Measurements from ENCODE around the gene CFAP161.
"Not testable (repeated sequence)": the region's sequence is repeated elsewhere in the genome, so short reads cannot be mapped to it uniquely, and the experiment has no call there.

CFAP161 gene

DNA sequence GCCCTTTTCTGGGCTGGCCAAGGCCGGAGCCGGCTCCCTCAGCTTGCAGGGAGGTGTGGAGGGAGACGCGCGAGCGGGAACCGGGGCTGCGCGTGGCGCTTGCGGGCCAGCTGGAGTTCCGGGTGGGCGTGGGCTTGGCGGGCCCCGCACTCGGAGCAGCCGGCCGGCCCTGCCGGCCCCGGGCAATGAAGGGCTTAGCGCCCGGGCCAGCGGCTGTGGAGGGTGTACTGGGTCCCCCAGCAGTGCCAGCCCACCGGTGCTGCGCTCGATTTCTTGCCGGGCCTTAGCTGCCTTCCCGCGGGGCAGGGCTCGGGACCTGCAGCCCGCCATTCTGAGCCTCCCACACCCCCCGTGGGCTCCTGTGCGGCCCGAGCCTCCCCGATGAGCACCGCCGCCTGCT is 24.5 kb downstream of the CFAP161 start:
- DNase-seq (ENCODE audit: low read depth): not testable (repeated sequence)

DNA sequence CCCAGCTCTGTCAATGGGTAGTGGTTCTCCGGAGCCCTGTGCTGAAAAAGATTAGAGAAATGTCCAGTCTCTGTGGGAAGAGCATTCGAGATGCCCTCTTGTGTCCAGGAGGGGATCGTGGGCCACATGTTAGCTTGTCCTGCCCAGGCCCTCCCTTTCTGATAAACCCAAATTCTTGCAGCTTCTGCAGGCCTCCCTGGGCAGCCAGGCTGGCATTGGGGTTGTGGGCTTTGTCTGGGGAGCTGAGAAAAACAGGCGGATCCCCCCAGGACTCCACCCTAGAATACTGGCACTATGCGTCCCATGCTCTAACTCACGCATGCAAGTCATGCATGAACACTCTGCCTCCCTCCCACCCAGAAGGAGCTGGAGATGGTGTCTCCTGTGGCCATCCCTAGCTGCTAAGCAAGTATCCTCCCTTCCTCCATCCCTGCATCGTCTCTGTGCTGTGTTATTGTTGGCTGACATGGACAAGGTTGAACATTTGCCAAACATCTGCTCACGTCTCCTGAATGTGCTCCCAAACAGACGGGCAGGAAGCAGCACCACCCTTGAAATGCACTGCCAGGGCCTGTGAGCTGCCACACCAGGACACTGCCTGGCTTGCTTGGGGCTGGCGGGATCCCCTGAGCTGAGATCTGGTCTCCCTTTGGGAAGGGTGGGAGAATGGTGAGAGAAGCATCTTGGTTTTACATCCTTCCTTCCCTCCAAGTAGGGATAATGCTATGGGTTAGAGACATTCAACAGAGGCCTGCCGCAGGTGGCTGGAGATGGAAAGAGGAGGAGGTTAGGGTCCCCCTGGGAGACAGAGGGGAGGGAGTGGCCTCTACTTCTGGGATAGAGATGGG is 26.5 kb downstream of the CFAP161 start:
- peak; percentile 94 for DNase-seq (ENCODE audit: low read depth)

GRCh38 chr15:81161160-81161673 is 27.1 kb downstream of the CFAP161 start:
- DNase-seq (ENCODE audit: low read depth): no peak

GRCh38 chr15:81161851-81162250 is 27.8 kb downstream of the CFAP161 start:
- no peak for DNase-seq (ENCODE audit: low read depth)

- DNase-seq (ENCODE audit: low read depth): peak; percentile 76
These were observed 30.1 kb downstream of the CFAP161 start for GRCh38 chr15:81163961-81164800.

DNA sequence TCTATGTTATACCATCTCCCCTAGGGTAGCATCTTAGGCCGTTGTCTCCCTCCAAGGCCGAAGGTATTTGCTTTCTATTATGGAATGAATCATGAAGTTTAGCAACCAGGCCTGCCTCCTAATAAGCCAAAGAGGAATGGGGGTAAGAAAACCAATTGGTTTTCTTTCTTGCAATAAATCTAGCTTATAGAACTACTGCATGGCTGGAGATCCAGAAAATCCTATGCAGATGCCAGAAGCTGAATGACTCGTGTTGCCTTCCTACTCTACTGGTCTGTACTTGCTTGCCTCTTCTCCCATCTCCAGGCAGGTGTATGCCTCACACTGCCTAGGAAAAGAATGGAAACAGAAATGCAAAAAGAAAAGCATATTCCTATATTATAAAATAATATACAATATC is 31.5 kb downstream of the CFAP161 start:
- no peak for DNase-seq (ENCODE audit: low read depth)

DNA sequence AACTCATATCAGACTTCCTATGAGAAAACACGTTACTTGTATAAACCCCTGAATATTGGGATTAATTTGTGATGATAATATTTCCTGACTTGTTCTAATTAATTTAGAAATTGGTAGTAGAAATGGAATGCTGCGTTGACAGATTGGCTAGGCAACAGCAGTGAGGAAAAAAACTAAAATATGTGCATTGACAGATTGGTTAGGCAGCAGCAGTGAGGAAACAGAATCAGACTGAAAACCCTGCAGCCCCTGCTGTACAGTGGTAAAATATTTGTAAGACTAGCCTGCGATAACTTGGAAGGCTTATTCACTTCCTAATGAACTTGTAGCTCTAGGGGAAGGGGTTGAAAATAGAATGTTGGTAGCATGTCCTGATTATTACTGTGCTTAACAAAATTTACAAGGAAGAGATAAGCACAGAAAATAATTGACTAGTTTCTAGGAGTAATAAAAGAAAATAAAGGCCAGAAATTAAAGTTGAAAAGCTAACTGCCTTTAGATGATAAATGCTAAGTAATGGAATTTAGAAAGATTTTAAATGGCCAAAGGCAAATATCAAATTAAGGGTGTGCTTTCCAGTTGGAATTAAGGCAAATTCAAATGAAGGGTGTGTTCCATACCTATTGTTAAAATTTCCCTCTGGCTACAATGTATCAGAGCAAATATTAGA is 32.7 kb downstream of the CFAP161 start:
- DNase-seq (ENCODE audit: low read depth): no peak

DNA sequence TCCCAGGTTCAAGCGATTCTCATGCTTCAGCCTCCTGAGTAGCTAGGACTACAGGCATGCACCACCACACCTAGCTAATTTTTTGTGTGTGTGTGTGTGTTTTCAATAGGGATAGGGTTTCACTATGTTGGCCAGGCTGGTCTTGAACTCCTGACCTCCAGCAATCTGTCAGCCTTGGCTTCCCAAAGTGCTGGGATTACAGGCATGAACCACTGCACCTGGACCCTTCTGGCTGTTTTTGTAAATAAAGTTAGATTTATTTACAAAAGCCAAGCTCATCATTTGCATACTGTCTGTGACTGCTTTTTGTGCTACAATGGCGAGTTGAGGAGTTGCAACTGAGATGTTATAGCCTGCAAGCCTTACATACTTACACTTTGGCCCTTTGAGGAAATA is 34.1 kb downstream of the CFAP161 start:
- no peak for DNase-seq (ENCODE audit: low read depth)

GRCh38 chr15:81168644-81169043 is 34.6 kb downstream of the CFAP161 start:
- DNase-seq (ENCODE audit: low read depth): no peak

GRCh38 chr15:81170511-81170910 is 36.4 kb downstream of the CFAP161 start:
- DNase-seq (ENCODE audit: low read depth): peak; percentile 71

- DNase-seq (ENCODE audit: low read depth): no peak
These were observed 37.2 kb downstream of the CFAP161 start for GRCh38 chr15:81171286-81171685.

DNA sequence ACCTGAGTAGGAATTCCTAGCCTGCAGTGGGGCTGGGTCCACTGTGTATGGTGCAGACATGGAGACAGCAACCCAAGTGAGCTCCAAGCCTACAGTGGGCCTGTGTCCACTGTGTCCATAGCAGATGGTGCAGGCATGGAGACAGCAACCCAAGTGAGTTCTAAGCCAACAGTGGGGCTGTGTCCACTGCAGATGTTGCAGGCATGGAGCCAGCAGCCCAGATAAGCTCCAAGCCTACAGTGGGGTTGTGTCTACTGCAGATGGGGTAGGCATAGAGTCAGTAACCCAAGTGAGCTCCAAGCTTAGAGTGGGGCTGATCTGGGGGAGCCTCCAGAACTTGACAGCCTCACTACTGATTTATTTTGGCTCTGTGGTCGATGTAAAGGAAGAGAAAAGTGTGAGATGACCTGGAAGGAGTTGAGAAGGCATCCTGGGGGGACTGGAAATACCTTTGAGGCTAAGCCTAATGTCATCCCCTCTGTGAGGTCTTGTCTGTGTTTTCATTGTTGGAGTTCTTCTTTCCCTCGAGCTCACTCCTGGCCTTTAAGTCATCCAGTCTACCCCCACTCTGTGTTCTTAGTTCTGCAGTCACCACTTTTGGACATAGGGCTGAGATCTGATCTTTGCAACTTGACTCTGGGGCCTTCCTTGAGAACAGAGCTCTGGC is 40.2 kb downstream of the CFAP161 start:
- DNase-seq (ENCODE audit: low read depth): no peak

DNA sequence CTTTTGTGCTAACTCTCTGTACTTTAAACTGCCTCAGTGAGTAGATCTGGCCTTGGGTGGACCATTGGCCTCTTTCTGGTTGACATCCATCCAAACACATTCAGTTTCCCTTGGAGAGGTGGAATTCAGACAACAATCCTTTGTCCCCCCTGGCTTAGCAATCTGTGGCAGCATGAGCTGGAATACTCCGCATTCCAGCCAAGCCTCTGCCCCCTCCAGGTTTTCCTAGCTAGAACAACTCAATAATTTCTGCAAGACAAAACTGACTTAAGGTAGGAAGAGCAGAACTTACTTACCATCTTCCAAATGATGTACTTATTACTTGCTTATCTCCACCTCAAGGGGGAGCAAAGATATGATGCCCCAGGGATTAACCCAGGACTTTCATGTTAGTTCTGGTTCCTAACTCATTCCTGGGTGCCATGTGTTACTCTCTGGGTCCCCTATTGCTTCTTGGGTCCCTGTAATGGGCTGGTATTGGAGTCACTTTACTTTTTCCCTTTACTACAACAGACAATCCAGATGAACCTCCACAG is 40.8 kb downstream of the CFAP161 start:
- no peak for DNase-seq (ENCODE audit: low read depth)

- DNase-seq (ENCODE audit: low read depth): no peak
These were observed 41.4 kb downstream of the CFAP161 start for GRCh38 chr15:81175496-81175895.

DNA sequence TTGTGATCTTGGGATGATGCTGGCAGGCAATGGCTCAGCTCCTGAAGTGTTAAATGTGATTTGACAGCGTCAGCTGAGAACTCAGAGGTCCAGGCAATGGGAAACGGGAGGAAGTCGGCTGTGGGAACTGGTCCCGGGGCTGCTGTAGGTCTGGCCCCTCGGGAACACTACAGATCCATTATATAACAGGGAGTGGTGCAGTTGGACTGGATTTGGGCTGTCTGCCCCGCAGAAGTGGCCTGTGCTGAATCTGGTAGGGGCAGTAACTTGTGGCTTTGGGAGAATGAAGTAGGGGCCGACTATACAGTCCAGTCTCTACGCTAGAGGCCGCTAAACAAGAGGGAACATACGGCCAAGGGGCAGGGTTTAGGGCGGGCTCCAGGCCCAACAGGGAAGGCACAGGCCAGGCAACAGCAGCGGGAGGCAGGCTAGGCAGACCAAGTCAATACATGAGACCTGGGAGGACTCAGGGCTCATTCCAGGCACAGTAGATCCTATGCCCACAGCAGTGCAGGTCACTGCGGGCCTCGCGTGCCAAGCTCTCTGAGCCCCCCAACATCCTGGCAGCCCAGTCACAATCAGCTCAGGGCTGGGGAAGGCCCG is 42.3 kb downstream of the CFAP161 start:
- peak; percentile 33 for DNase-seq (ENCODE audit: low read depth)

DNA sequence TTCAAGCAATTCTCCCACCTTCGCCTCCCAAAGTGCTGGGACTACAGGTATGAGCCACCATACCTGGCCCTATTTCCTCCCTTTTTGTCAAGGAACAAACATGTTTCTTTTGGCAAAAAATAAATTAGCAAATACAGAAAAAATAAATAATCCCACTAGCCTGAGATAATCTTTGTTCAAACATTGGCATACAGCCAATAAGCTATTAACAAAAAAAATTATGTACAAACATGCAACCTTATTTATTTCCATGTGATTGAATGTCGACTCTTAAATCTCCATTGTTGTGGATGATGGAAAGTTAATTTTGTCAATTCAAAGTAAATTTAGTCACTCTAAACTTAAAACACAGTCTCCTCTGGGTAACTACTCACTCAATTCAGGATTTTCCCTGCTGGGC is 44.3 kb downstream of the CFAP161 start:
- no peak for DNase-seq (ENCODE audit: low read depth)

DNA sequence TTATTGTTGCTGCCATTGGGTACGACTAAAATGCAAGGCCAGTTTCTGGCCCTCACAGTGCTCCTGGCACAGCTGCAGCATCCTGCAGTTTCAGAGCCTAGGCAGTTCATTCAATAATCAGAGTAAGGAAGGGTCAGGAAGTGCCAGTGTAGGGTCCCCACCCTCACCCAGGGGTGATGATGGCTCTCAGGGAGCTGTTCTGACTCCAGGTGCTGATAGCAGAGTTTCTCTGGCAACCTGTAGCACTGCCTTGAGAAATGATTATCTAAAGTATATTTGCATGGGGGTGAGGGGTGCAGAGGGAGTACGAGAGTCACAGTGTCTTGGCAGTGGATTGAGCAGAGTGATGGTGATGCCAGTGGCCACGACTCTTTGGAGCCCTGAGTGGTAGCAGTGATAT is 47.1 kb downstream of the CFAP161 start:
- DNase-seq (ENCODE audit: low read depth): no peak

DNA sequence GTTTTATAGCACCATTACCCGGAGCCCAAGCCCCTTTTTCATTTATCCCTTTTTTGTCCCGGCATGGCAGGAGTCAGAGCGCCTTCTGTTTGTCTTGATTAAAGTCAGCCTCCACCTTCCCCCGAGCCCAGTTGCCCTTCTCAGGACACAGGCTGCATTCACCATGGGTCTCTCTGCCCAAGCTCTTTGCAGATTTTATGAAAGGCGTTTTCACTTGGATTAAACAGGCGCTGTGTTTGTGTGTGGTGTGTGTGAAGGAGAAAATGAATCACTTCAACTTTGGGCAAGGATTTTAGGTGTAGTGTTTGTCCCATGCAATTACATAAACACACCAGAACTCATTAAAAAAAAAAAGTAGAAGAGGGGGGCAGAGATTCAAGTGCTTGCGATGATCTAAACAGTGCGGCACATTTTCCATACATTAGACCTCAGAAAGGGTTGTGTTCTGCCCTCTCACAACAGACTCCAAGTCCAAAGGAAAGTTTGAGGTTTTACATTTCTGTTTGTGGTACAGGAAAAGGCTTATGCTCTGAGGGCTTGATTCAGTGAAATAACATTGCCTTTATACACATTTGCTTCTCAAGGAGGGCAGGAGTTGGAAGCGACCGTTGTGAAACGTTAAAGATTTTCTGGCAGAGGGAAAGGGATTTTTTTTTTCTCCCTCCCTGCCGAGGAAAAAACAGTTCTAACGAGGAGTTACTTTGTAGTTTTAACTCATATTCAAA is 48.1 kb downstream of the CFAP161 start:
- DNase-seq (ENCODE audit: low read depth): peak; percentile 67

DNA sequence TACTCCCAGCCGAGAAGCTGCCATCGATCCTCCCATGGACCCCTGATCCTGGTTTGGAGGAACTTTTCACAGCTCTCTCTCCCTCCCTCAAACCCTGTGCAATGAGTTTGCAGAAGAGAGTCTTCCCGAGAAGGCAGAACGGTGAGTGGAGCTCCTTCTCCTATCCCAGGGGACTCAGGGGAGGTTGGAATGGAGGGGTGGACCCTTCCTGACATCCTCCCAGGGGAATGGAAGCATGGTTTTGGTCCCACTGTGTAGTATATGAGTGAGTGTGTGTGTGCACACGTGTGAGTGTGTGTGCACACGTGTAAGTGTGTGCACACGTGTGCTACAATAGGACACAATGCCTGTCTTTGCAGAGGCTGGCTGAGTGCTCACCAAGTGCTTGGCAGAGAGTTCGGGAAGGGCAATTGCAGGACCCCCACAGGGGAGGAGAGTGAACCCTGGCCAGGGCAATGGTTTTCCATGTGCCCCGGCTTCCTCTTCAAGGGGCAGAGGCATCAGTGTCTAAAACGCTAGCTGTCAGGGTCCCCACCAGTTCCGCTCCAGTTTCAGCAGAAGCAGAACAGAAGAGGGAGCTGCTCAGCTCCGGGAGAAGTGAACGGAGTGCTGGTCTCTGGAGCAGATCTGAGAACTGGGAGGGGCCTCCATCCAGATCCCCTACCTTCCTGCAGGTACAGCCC is 48.8 kb downstream of the CFAP161 start:
- DNase-seq (ENCODE audit: low read depth): no peak

GRCh38 chr15:81183439-81183775 is 49.3 kb downstream of the CFAP161 start:
- peak; percentile 48 for DNase-seq (ENCODE audit: low read depth)
